CD8-positive, alpha-beta memory T cell (primary cell): ENCODE data around the gene SIPA1L3. TPM values are rescaled to one million over a fixed set of nuclear protein-coding genes. Genes with fewer than 3 reads are reported as not detected.
"Not testable (repeated sequence)": the region's sequence is repeated elsewhere in the genome, so short reads cannot be mapped to it uniquely, and the experiment has no call there.

Experiments
- CTCF ChIA-PET: fragments of 350-600 bp; sonication (Branson Sonifier 250); formaldehyde crosslinking; loops from one replicate; lab custom pipeline; 2021; ENCODE audit warnings: antibody characterized with exemption; lab: Charles Lee
- POLR2A ChIA-PET: fragments of 350-600 bp; sonication (Branson Sonifier 250); formaldehyde crosslinking; loops from one replicate; lab custom pipeline; 2021; ENCODE audit warnings: antibody characterized with exemption; lab: Charles Lee
- DNase-seq, 5 donors: peaks; one replicate each; pipeline versions ENCODE4 v3.0.0 to v3.0.0-alpha.2; 2020 to 2022; ENCODE audit warnings: mixed read lengths in 1 of 5
- H3K27ac ChIP-seq: one replicate; pipeline ENCODE4 v1.7.0; 2013; ENCODE audit warnings: low read depth, mild to moderate bottlenecking, low read length, moderate library complexity
- H3K27me3 ChIP-seq: 2 replicates; pipeline ENCODE4 v1.7.0; 2013; ENCODE audit warnings: low read length, mild to moderate bottlenecking; ENCODE audit not compliant: insufficient read depth, poor library complexity, severe bottlenecking
- H3K36me3 ChIP-seq: 2 replicates; pipeline ENCODE4 v1.7.0; 2013; ENCODE audit warnings: mild to moderate bottlenecking, low read length, moderate library complexity; ENCODE audit not compliant: insufficient read depth
- H3K4me1 ChIP-seq: 2 replicates; pipeline ENCODE4 v1.7.0; 2013; ENCODE audit warnings: mild to moderate bottlenecking, low read length, moderate library complexity; ENCODE audit not compliant: insufficient read depth
- H3K4me3 ChIP-seq: 2 replicates; pipeline ENCODE4 v1.7.0; 2013; ENCODE audit warnings: mild to moderate bottlenecking, low read length
- H3K9me3 ChIP-seq: 2 replicates; pipeline ENCODE4 v1.7.0; 2013; ENCODE audit warnings: mild to moderate bottlenecking, low read length
- H3K27ac Mint-ChIP-seq, 8 donors: one replicate each; pipeline ENCODE4 v1.8.0; 2020 to 2021; ENCODE audit warnings: mixed read lengths in 8 of 8, mild to moderate bottlenecking in 6 of 8, inconsistent platforms in 3 of 8, moderate library complexity in 3 of 8
- H3K27me3 Mint-ChIP-seq, 2 donors: one replicate each; pipeline ENCODE4 v1.8.0; 2020 to 2021; ENCODE audit warnings: mixed read lengths in 2 of 2, mild to moderate bottlenecking in 1 of 2, moderate library complexity in 1 of 2
- H3K36me3 Mint-ChIP-seq, 3 donors: one replicate each; pipeline ENCODE4 v1.8.0; 2020 to 2021; ENCODE audit warnings: mixed read lengths in 3 of 3, inconsistent platforms in 1 of 3, mild to moderate bottlenecking in 1 of 3
- H3K4me1 Mint-ChIP-seq, 3 donors: one replicate each; pipeline ENCODE4 v1.8.0; 2020 to 2021; ENCODE audit warnings: mixed read lengths in 3 of 3, inconsistent platforms in 1 of 3, mild to moderate bottlenecking in 1 of 3
- H3K4me3 Mint-ChIP-seq, 7 donors: one replicate each; pipeline ENCODE4 v1.8.0; 2020 to 2021; ENCODE audit warnings: mixed read lengths in 7 of 7, mild to moderate bottlenecking in 6 of 7, moderate library complexity in 4 of 7, inconsistent platforms in 2 of 7
- H3K9me3 Mint-ChIP-seq, 5 donors: one replicate each; pipeline ENCODE4 v1.8.0; 2020 to 2022; ENCODE audit warnings: mixed read lengths in 5 of 5, mild to moderate bottlenecking in 3 of 5, moderate library complexity in 2 of 5, inconsistent platforms in 1 of 5
- polyA plus RNA-seq: library from polyadenylated mRNA; unstranded; fragments of 300-500 nt; fragmentation: Illumina TruSeq; gene quantifications from one replicate; pipeline ENCODE4 v1.2.3, GENCODE V29; 2021
- total RNA-seq, 2 experiments: library from RNA; stranded (reverse); gene quantifications; one replicate each; pipeline ENCODE4 v1.2.3, GENCODE V29; 2021

SIPA1L3 gene
- total and polyA plus RNA-seq, 3 experiments from 2014 or later: 5.4 to 14.8 (median 11.5) TPM

DNA sequence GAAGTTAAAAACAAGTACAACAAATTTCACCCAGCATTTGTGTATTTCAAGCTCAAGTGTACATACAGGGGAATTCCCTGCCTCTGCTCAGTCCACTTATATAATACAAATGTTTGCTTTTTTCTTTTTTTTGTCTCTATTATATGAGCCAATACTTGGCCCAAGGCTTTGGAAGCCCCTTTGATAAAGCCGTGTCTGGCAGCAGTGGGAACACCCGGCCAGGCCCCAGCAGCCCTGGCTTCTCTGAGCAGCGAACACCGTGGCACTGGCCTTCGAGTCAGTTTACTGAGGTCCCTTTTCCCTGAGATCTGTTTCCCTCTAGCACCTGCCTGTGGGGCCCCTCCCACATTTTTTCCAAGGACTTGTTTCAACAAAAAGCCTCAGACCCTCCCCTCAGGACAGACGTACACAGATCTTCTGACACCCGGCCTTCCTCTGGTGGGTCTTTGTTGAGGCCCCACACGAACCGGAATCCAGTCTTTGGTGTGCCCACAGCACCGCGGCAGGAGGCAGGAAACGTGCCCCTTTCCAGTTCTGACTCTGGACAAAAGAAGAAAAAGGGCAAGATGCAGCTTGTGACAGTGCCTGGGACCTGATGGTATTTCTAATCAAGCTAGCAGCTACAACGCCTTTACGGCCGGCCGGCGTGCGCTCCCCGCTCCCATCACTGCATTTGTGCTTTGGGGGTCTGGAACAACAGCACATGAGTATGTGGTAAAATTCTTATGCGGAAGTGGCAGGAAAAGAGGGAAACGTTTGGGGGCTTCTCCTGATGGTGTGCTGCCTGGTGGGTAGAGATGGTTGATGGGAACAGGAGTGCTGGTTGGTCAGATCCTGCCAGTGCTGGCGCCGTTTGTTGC lies 13.8 kb downstream of the SIPA1L3 start:
- Mint-ChIP-seq H3K9me3 (no peaks in the 10 kb centered on the region), H3K4me3 (no peak overlapping the region), H3K4me1 (peaks cover 10 to 26% (median 16%) of the 10 kb centered on the region in 3 donors), H3K36me3 (peaks cover 4 to 40% (median 13%) of the 10 kb centered on the region in 3 donors), H3K27me3 (peaks cover 0 to 3% of the 10 kb centered on the region in 2 donors), H3K27ac (peak overlapping the region in 4 of 8 donors; percentile 23 to 66 (median 49))
- H3K9me3 ChIP-seq: no peaks in the 10 kb centered on the region
- no peaks in the 10 kb centered on the region for H3K4me1 ChIP-seq
- H3K27me3 ChIP-seq: no peaks in the 10 kb centered on the region
- no peaks in the 10 kb centered on the region for H3K36me3 ChIP-seq
- CTCF ChIA-PET: no interaction called here
- POLR2A ChIA-PET: no interaction called here
- DNase-seq: no peak
- H3K4me3 ChIP-seq: no peak overlapping the region
- H3K27ac ChIP-seq: no peak overlapping the region

DNA sequence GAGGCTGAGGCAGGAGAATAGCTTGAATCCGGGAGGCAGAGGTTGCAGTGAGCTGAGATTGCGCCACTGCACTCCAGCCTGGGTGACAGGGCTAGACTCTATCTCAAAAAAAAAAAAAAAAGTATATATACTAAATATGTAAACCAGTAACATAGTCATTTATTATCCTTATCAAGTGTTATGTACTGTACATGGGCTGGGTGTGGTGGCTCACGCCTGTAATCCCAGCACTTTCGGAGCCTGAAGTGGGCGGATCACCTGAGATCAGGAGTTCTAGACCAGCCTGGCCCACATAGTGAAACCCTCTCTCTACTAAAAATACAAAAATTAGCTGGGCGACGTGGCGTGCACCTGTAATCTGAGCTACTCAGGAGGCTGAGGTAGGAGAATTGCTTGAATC lies 17.6 kb downstream of the SIPA1L3 start:
- H3K4me3 Mint-ChIP-seq, H3K9me3 Mint-ChIP-seq, H3K9me3 ChIP-seq, H3K36me3 ChIP-seq, POLR2A ChIA-PET, H3K4me3 ChIP-seq, H3K27me3 ChIP-seq, H3K27ac ChIP-seq, H3K27ac Mint-ChIP-seq, H3K27me3 Mint-ChIP-seq, H3K4me1 ChIP-seq, DNase-seq, CTCF ChIA-PET: not testable (repeated sequence)
- Mint-ChIP-seq H3K4me1 (peaks cover 7 to 29% (median 14%) of the 10 kb centered on the region in 3 donors), H3K36me3 (peaks cover 4 to 26% (median 10%) of the 10 kb centered on the region in 3 donors)

- ChIA-PET CTCF (no interaction called here), POLR2A (no interaction called here)
- no peak for DNase-seq
- Histone ChIP-seq H3K9me3 (no peaks in the 10 kb centered on the region), H3K4me3 (no peak overlapping the region), H3K27ac (no peak overlapping the region), H3K36me3 (no peaks in the 10 kb centered on the region), H3K4me1 (no peaks in the 10 kb centered on the region), H3K27me3 (no peaks in the 10 kb centered on the region)
- H3K36me3 Mint-ChIP-seq: peaks cover 4 to 24% (median 10%) of the 10 kb centered on the region in 3 donors
- peaks cover 6 to 28% (median 14%) of the 10 kb centered on the region in 3 donors for H3K4me1 Mint-ChIP-seq
- no peaks in the 10 kb centered on the region for H3K9me3 Mint-ChIP-seq
- H3K27me3 Mint-ChIP-seq: peaks cover 0 to 3% of the 10 kb centered on the region in 2 donors
- H3K27ac Mint-ChIP-seq: peak overlapping the region in 1 of 8 donors; percentile 43
- H3K4me3 Mint-ChIP-seq: no peak overlapping the region
These were observed 18.2 kb downstream of the SIPA1L3 start for GRCh38 chr19:37925212-37925611.

GRCh38 chr19:37926255-37926654 lies 19.2 kb downstream of the SIPA1L3 start:
- Histone ChIP-seq H3K36me3 (no peaks in the 10 kb centered on the region), H3K9me3 (no peaks in the 10 kb centered on the region), H3K27me3 (no peaks in the 10 kb centered on the region), H3K4me1 (no peaks in the 10 kb centered on the region), H3K27ac (no peak overlapping the region), H3K4me3 (no peak overlapping the region)
- peaks cover 5 to 30% (median 14%) of the 10 kb centered on the region in 3 donors for H3K4me1 Mint-ChIP-seq
- H3K27ac Mint-ChIP-seq: no peak overlapping the region
- peaks cover 0 to 3% of the 10 kb centered on the region in 2 donors for H3K27me3 Mint-ChIP-seq
- ChIA-PET CTCF (interaction anchor here (1.5 kb wide), 1 partner anchor 24 kb away, joined by 5 read pairs; no protein-coding TSS in a partner anchor), POLR2A (no interaction called here)
- no peaks in the 10 kb centered on the region for H3K9me3 Mint-ChIP-seq
- peak overlapping the region in 1 of 7 donors; percentile 27 for H3K4me3 Mint-ChIP-seq
- peaks cover 4 to 21% (median 12%) of the 10 kb centered on the region in 3 donors for H3K36me3 Mint-ChIP-seq
- no peak for DNase-seq

DNA sequence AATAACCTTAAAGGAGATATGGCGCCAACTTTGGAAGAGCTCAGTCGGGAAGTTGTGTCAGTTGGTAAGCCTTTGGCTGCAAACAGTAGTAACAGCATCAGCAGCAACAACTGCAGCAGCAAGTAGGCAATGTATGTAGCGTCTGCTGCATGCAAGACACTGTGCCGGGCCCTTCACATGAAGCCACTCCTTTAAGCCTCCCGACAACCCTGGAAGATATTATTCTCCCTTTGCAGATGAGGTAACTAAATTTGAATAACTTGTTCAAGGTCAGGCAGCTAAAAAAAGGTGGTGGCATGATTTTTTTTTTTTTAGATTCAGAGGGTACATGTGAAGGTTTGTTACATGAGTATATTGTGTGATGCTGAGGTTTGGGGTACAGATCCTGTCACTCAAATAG lies 19.7 kb downstream of the SIPA1L3 start:
- Histone ChIP-seq H3K9me3 (no peaks in the 10 kb centered on the region), H3K27me3 (no peaks in the 10 kb centered on the region), H3K36me3 (no peaks in the 10 kb centered on the region), H3K4me3 (no peak overlapping the region), H3K27ac (no peak overlapping the region), H3K4me1 (no peaks in the 10 kb centered on the region)
- peaks cover 5 to 30% (median 14%) of the 10 kb centered on the region in 3 donors for H3K4me1 Mint-ChIP-seq
- CTCF ChIA-PET: interaction anchor here (1.5 kb wide), 1 partner anchor 24 kb away, joined by 5 read pairs; no protein-coding TSS in a partner anchor
- peaks cover 4 to 18% (median 12%) of the 10 kb centered on the region in 3 donors for H3K36me3 Mint-ChIP-seq
- no peak overlapping the region for H3K27ac Mint-ChIP-seq
- H3K27me3 Mint-ChIP-seq: peaks cover 0 to 1% of the 10 kb centered on the region in 2 donors
- H3K4me3 Mint-ChIP-seq: no peak overlapping the region
- H3K9me3 Mint-ChIP-seq: no peaks in the 10 kb centered on the region
- POLR2A ChIA-PET: no interaction called here
- DNase-seq: no peak

DNA sequence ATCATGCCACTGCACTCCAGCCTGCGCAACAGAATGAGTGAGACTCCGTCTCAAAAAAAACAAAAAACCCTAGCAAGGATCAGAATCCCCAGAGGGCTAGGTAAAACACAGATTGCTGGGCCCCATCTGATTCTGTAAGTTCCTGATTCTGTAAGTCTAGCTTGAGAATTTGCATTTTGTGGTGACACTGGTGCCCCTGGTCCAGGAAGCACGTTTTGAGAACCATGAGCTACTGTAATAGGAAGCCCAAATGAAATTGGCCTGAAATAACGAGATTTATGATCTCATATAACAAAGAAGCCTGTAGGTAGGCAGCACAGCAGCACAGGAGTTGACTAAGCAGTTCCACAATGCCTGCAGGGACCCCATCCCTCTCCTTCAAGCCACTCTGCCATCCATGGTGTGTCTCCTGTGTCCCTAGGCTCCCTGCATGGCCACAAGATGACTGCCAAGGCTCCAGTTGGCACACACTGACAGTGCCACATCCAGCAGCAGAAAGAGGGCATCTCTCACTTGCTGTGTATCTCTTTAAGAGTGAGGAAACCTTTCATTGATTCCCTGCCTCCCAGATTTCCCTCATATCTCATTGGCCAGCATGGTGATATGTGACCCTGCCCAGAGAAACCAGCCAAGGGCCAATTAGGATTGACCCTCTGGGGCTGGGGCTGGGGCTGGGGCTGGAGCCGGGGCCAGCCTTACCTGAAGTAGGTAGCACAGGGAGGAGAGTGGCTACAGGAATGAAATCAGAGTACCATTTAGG lies 21.7 kb downstream of the SIPA1L3 start:
- H3K4me3 Mint-ChIP-seq: no peak overlapping the region
- peaks cover 12 to 19% (median 12%) of the 10 kb centered on the region in 3 donors for H3K36me3 Mint-ChIP-seq
- DNase-seq: no peak
- no peak overlapping the region for H3K27ac ChIP-seq
- H3K36me3 ChIP-seq: no peaks in the 10 kb centered on the region
- no peaks in the 10 kb centered on the region for H3K9me3 ChIP-seq
- no peak overlapping the region for H3K4me3 ChIP-seq
- POLR2A ChIA-PET: no interaction called here
- H3K9me3 Mint-ChIP-seq: no peaks in the 10 kb centered on the region
- peak overlapping the region in 2 of 8 donors; percentile 63 to 79 for H3K27ac Mint-ChIP-seq
- no peaks in the 10 kb centered on the region for H3K4me1 ChIP-seq
- H3K27me3 ChIP-seq: no peaks in the 10 kb centered on the region
- H3K4me1 Mint-ChIP-seq: peaks cover 9 to 40% (median 22%) of the 10 kb centered on the region in 3 donors
- no peaks in the 10 kb centered on the region for H3K27me3 Mint-ChIP-seq
- CTCF ChIA-PET: no interaction called here

DNA sequence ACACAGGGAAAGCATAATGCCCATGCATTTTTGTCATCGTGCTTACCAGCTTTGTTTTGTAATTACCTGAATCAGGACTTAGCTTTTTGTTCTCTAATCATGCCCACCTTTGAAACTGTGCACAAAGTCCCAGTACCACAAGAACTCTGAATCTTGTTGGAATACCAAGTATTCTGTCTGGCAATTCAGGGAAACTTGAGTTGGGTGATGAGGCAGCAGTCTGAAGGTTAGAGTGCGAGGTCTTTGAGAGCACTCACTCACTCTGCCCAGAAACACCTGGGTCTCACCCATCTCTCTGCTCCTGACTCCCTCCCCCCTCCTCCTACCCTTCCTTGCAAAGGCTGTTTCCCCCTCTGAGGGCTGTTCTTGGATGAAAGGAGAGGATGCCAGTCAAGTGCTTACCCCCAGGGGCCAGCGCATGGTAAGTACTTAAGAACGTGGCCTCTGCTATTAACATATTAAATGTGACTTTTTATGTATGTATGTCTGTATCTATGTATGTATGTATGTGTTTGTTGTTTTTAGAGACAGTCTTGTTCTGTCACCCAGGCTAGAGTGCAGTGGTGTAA lies 22.4 kb downstream of the SIPA1L3 start:
- no peak overlapping the region for H3K4me3 ChIP-seq
- Mint-ChIP-seq H3K36me3 (peaks cover 13 to 25% (median 19%) of the 10 kb centered on the region in 3 donors), H3K9me3 (peaks cover 0 to 2% (median under 1%) of the 10 kb centered on the region in 5 donors), H3K4me3 (no peak overlapping the region), H3K27ac (no peak overlapping the region), H3K4me1 (peaks cover 9 to 42% (median 22%) of the 10 kb centered on the region in 3 donors), H3K27me3 (no peaks in the 10 kb centered on the region)
- no peaks in the 10 kb centered on the region for H3K9me3 ChIP-seq
- H3K36me3 ChIP-seq: no peaks in the 10 kb centered on the region
- DNase-seq: no peak
- CTCF ChIA-PET: no interaction called here
- H3K27me3 ChIP-seq: no peaks in the 10 kb centered on the region
- POLR2A ChIA-PET: no interaction called here
- no peaks in the 10 kb centered on the region for H3K4me1 ChIP-seq
- no peak overlapping the region for H3K27ac ChIP-seq
